Vagina (tissue), 2 donors: ENCODE results near the gene ARHGAP24.

Experiments
- CTCF ChIP-seq, 3 experiments: fragments of 450-650 bp in 2 of 3; fragments of 200-600 bp in 1 of 3; sonication (generic) in 1 of 3; IDR thresholded peaks; one replicate each; pipeline ENCODE4 v1.5.1; 2017 to 2019; ENCODE audit warnings: antibody characterized with exemption in 3 of 3, mild to moderate bottlenecking in 2 of 3, moderate library complexity in 2 of 3
- POLR2A ChIP-seq, 2 donors: fragments of 450-650 bp; IDR thresholded peaks; one replicate each; pipeline ENCODE4 v1.6.1; 2017; ENCODE audit warnings: antibody characterized with exemption in 2 of 2, mild to moderate bottlenecking in 2 of 2, moderate library complexity in 2 of 2

GRCh38 chr4:86034616-86035015 is 559.7 kb downstream of the ARHGAP24 start:
- TF ChIP-seq CTCF (IDR thresholded peaks at IDR 0.05): no peak
- no peak for TF ChIP-seq POLR2A (IDR thresholded peaks at IDR 0.05)
